SU-DHL-6 (cell line): ENCODE data around the gene MUC6.

ENCODE experiments used
- H2AFZ ChIP-seq: fragments of 200-600 bp; sonication (generic); 2 replicates; pipeline ENCODE4 v1.6.1; 2014; ENCODE audit warnings: low read depth, mild to moderate bottlenecking, moderate library complexity, mixed read lengths, antibody characterized with exemption, low read length; ENCODE audit not compliant: severe bottlenecking
- H3F3A ChIP-seq: fragments of 200-600 bp; shearing (Covaris generic); 2 replicates; pipeline ENCODE4 v1.6.0; 2016; ENCODE audit warnings: antibody characterized with exemption, mild to moderate bottlenecking; ENCODE audit not compliant: insufficient read depth
- H3K27ac ChIP-seq: fragments of 200-600 bp; sonication (generic); 2 replicates; pipeline ENCODE4 v1.5.1; 2016; ENCODE audit warnings: low read depth, mild to moderate bottlenecking, low read length, moderate library complexity, mixed read lengths
- H3K27me3 ChIP-seq: fragments of 200-600 bp; sonication (generic), shearing (Covaris generic); 2 replicates; pipeline ENCODE4 v1.6.0; 2014; ENCODE audit warnings: mild to moderate bottlenecking, low read length
- H3K36me3 ChIP-seq: fragments of 200-600 bp; sonication (generic); 2 replicates; pipeline ENCODE4 v1.6.1; 2014; ENCODE audit warnings: mild to moderate bottlenecking, low read length, mixed read lengths
- H3K4me2 ChIP-seq: fragments of 300-600, 200-600 bp; shearing (Covaris generic), sonication (generic); 2 replicates; pipeline ENCODE4 v1.6.0; 2014; ENCODE audit warnings: low read length, low read depth, mild to moderate bottlenecking; ENCODE audit not compliant: poor library complexity, severe bottlenecking
- H3K4me3 ChIP-seq: fragments of 200-600 bp; sonication (generic); 2 replicates; pipeline ENCODE4 v1.5.1; 2014; ENCODE audit warnings: antibody characterized with exemption, low read length, mild to moderate bottlenecking, mixed read lengths; ENCODE audit not compliant: insufficient read depth, poor library complexity, severe bottlenecking
- H3K79me2 ChIP-seq: fragments of 200-600 bp; sonication (generic); 2 replicates; pipeline ENCODE4 v1.6.1; 2014; ENCODE audit warnings: mild to moderate bottlenecking, low read length, moderate library complexity; ENCODE audit not compliant: insufficient read depth
- H3K9ac ChIP-seq: fragments of 200-600 bp; sonication (generic); 2 replicates; pipeline ENCODE4 v1.7.0; 2014; ENCODE audit warnings: mild to moderate bottlenecking, low read length
- H3K9me2 ChIP-seq: fragments of 200-600 bp; sonication (generic); replicated peaks from 2 replicates; pipeline ENCODE4 v1.6.1; 2014; ENCODE audit warnings: low read length; ENCODE audit not compliant: insufficient read depth
- H3K9me3 ChIP-seq: fragments of 200-600 bp; sonication (generic); 2 replicates; pipeline ENCODE4 v1.6.1; 2014; ENCODE audit warnings: low read length, mixed read lengths; ENCODE audit not compliant: insufficient read depth
- H4K20me1 ChIP-seq: fragments of 200-600 bp; sonication (generic); 2 replicates; pipeline ENCODE4 v1.6.1; 2014; ENCODE audit warnings: low read depth, mild to moderate bottlenecking, antibody characterized with exemption, low read length, moderate library complexity, mixed read lengths
- CTCF ChIP-seq: fragments of 200-600 bp; sonication (generic); IDR thresholded peaks from one replicate; pipeline ENCODE4 v1.5.1; 2017; ENCODE audit warnings: antibody characterized with exemption, mild to moderate bottlenecking, low read length, moderate library complexity; ENCODE audit not compliant: insufficient read depth, poor library complexity, severe bottlenecking
- EZH2phosphoT487 ChIP-seq: fragments of 200-600 bp; sonication (generic), shearing (Covaris generic); conservative IDR thresholded peaks from 2 replicates; pipeline ENCODE4 v1.6.1; 2018; ENCODE audit warnings: mild to moderate bottlenecking, antibody characterized with exemption, low read length, moderate library complexity, mixed read lengths

MUC6 gene

GRCh38 chr11:971092-971690 is 65.3 kb downstream of the MUC6 start:
- H2AFZ ChIP-seq, result no peak overlapping the region
- H3F3A ChIP-seq, result no peaks in the 10 kb centered on the region
- H3K27ac ChIP-seq, result no peak overlapping the region
- no peaks in the 10 kb centered on the region; the same call in 1 of the 2 replicates for H3K79me2 ChIP-seq
- H3K27me3 ChIP-seq, result no peaks in the 10 kb centered on the region
- H3K9ac ChIP-seq, result no peak overlapping the region
- H3K9me3 ChIP-seq, result no peaks in the 10 kb centered on the region
- H3K4me2 ChIP-seq, result no peak overlapping the region
- H4K20me1 ChIP-seq, result no peaks in the 10 kb centered on the region
- no peaks in the 10 kb centered on the region for H3K36me3 ChIP-seq
- no peak for TF ChIP-seq CTCF
- no peak for TF ChIP-seq EZH2phosphoT487
- H3K4me3 ChIP-seq, result no peak overlapping the region
- H3K9me2 ChIP-seq, result no peaks in the 10 kb centered on the region

- Histone ChIP-seq H3K27me3 (no peaks in the 10 kb centered on the region), H3K4me3 (no peak overlapping the region), H3K36me3 (no peaks in the 10 kb centered on the region), H3K9ac (no peak overlapping the region), H3K9me3 (no peaks in the 10 kb centered on the region), H4K20me1 (no peaks in the 10 kb centered on the region), H3F3A (no peaks in the 10 kb centered on the region), H3K79me2 (no peaks in the 10 kb centered on the region; the same call in 1 of the 2 replicates), H3K27ac (no peak overlapping the region), H3K9me2 (no peaks in the 10 kb centered on the region), H3K4me2 (no peak overlapping the region), H2AFZ (no peak overlapping the region)
- TF ChIP-seq EZH2phosphoT487 (no peak), CTCF (no peak)
These were observed 66.1 kb downstream of the MUC6 start for GRCh38 chr11:970319-970871.

- no peak overlapping the region for H3K9ac ChIP-seq
- peaks cover under 1% of the 10 kb centered on the region; the same call in 1 of the 2 replicates for H3F3A ChIP-seq
- no peaks in the 10 kb centered on the region for H3K9me2 ChIP-seq
- no peaks in the 10 kb centered on the region; the same call in 1 of the 2 replicates for H3K79me2 ChIP-seq
- no peak overlapping the region for H3K27ac ChIP-seq
- H2AFZ ChIP-seq, result no peak overlapping the region
- H3K9me3 ChIP-seq, result 0 out of 2 replicates have a peak, but pooled peaks cover under 1% of the 10 kb centered on the region
- no peaks in the 10 kb centered on the region for H4K20me1 ChIP-seq
- no peaks in the 10 kb centered on the region for H3K27me3 ChIP-seq
- TF ChIP-seq CTCF (no peak), EZH2phosphoT487 (no peak)
- no peak overlapping the region for H3K4me3 ChIP-seq
- H3K4me2 ChIP-seq, result no peak overlapping the region
- no peaks in the 10 kb centered on the region for H3K36me3 ChIP-seq
These were observed 66.8 kb downstream of the MUC6 start for GRCh38 chr11:969651-970205.
